Measurements from ENCODE around the gene RASSF8. TPM values are rescaled to one million over a fixed set of nuclear protein-coding genes. Genes with fewer than 3 reads are reported as not detected.

The RASSF8 gene
- total RNA-seq, 1 donor from 2014 or later = 29.6 TPM

DNA sequence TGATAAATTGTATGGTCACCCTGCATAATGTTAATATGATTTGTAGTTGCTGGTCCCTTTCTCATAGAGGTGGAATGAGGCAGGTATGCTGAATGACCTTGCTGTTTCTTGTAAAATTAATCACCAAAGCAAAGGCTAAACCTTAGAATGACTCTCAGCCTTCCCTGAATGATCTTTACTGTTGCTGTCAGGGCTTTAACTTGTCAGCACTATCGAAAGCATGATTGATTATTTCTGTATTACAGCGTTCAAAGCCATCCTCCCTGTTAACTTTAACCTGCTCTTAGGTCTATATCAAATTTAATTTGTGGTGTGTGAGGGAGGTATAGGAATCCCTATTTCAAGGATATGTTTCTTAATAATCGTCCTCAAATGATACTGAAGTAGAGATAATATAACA is 23.1 kb downstream of the RASSF8 start:
- no peak for DNase-seq (ENCODE audit: low read depth)
- no peak overlapping the region for H3K4me3 ChIP-seq (ENCODE audit: low read depth, low read length)
- TF ChIP-seq, protein P1, sequence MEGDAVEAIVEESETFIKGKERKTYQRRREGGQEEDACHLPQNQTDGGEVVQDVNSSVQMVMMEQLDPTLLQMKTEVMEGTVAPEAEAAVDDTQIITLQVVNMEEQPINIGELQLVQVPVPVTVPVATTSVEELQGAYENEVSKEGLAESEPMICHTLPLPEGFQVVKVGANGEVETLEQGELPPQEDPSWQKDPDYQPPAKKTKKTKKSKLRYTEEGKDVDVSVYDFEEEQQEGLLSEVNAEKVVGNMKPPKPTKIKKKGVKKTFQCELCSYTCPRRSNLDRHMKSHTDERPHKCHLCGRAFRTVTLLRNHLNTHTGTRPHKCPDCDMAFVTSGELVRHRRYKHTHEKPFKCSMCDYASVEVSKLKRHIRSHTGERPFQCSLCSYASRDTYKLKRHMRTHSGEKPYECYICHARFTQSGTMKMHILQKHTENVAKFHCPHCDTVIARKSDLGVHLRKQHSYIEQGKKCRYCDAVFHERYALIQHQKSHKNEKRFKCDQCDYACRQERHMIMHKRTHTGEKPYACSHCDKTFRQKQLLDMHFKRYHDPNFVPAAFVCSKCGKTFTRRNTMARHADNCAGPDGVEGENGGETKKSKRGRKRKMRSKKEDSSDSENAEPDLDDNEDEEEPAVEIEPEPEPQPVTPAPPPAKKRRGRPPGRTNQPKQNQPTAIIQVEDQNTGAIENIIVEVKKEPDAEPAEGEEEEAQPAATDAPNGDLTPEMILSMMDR (conservative IDR thresholded peaks at IDR 0.05; ENCODE audit: low read depth, low read length) = no peak

DNA sequence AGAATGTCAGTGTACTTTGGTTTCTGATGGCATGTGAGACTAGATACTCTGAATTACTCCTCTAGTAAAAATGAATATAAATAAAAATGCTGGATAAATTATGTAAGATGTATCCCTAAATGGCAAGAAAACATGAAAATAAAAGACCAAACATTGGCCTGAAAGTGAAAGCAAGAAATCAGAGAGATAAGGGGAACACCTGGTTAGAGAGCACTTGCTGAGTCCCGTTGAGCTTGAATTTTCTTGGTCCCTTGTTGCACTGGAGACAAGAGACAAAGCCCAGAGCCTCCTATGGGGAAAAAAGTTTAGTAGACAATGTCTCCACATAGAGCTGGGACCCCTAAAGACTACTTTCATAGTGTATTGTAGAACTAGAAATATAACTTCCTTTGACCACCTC is 23.9 kb downstream of the RASSF8 start:
- TF ChIP-seq, protein P1 (conservative IDR thresholded peaks at IDR 0.05; ENCODE audit: low read depth, low read length) = no peak
- no peak overlapping the region for H3K4me3 ChIP-seq (ENCODE audit: low read depth, low read length)

DNA sequence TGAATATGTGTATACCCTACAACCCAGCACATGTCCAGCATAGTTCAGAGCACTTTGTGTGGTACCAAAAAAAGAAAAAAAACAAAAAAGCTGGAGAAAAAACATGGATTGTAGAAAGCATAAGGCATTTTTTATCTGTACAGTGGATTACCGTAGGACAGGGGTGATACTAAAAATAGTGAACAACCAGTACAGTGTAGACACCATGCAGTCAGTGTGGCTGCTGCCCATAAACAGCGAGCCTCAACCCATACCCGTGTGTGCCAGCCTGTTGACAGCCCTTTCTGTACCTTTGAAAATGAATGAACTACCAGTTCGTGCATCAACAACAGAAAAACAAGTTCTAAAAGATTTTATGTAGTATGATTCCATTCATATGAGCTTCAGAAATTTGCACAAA is 25.1 kb downstream of the RASSF8 start:
- H3K4me3 ChIP-seq (ENCODE audit: low read depth, low read length) = no peak overlapping the region
- no peak for DNase-seq (ENCODE audit: low read depth)
- TF ChIP-seq, protein P1 (conservative IDR thresholded peaks at IDR 0.05; ENCODE audit: low read depth, low read length) = no peak

More for the DNA sequence above, 23.9 kb downstream of the RASSF8 start:
- DNase-seq (ENCODE audit: low read depth) = no peak

DNA sequence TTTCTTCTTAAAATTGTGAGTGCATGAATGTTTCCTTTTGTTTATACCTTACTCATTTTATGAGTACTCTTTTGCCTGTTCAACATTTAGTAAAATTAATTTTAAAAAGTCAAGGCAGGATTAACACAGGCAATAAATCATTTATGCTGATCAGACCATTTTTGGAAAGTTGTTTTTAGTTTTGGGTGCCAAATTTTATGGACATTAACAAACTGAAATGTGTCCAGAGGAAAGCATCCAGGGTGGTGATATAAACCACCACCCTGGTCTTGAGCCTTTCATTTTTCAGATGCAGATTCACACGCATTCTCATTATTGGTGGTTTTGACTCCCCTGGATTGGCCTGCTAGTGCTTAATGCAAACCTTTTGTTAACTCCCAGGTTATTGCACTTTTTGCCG is 26.3 kb downstream of the RASSF8 start:
- no peak overlapping the region for H3K4me3 ChIP-seq (ENCODE audit: low read depth, low read length)
- TF ChIP-seq, protein P1 (conservative IDR thresholded peaks at IDR 0.05; ENCODE audit: low read depth, low read length) = no peak
- DNase-seq (ENCODE audit: low read depth) = no peak

DNA sequence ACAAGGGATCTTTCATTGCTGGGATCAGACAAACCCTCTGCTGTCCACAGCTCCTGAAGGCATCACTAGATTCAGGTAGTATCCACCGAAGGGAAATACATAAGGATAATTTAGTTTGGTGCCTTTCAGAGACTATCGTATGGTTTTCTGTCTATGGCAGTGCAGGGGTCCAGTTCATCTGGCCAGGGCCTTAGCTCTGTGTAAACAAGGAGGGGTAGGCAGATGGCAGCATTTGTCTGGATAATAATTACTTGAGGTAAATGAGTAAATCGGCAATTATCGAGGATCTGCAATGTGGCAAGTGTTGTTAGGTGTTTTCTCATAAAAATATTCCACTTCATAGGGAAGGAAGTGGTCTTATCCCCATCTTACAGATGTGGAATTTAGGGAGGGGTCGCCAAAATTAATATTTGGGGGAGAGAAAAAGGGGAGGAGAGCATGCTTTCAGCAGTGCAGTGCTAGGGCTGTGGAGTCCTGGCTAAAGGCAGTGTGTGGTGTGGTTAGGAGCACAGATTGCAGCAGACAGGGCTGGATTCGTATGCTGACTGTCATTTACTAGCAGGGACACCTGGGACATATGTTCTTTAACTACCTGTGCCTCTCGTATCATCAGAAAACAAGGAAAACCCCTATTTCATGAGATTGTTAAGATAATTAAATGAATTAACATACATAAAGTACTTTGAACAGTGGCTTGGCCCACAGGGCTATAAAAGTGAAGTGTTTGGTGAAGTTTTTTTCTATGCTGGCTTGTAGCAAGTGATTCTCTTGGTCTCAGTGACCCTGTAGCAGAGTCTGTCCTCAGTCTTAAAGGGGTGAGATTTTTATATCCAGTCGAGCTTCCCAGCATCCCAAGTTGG is 27.1 kb downstream of the RASSF8 start:
- TF ChIP-seq, protein P1 (conservative IDR thresholded peaks at IDR 0.05; ENCODE audit: low read depth, low read length) = peak; percentile 20
- no peak overlapping the region for H3K4me3 ChIP-seq (ENCODE audit: low read depth, low read length)

DNA sequence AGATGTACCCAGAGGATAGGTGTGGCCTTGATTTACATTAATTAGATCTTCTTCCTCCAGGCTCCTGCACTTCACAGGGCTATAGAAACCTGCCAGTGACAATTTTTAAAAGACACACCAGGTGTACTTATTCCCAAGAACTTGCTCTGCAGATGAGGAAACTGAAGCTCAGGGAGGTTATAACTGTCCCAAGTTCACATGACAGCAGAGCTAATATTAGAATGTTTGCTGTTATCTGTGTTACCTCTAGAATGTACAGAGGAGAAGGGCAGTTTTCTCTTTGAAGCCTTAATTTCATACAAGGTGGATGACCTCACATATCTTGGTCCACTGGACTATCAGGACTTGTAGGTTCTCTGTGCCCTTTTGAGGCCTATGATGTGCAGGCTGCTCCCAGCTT is 27.7 kb downstream of the RASSF8 start:
- TF ChIP-seq, protein P1 (conservative IDR thresholded peaks at IDR 0.05; ENCODE audit: low read depth, low read length) = no peak
- no peak overlapping the region for H3K4me3 ChIP-seq (ENCODE audit: low read depth, low read length)
- no peak for DNase-seq (ENCODE audit: low read depth)

More for the DNA sequence above, 27.1 kb downstream of the RASSF8 start:
- no peak for DNase-seq (ENCODE audit: low read depth)

DNA sequence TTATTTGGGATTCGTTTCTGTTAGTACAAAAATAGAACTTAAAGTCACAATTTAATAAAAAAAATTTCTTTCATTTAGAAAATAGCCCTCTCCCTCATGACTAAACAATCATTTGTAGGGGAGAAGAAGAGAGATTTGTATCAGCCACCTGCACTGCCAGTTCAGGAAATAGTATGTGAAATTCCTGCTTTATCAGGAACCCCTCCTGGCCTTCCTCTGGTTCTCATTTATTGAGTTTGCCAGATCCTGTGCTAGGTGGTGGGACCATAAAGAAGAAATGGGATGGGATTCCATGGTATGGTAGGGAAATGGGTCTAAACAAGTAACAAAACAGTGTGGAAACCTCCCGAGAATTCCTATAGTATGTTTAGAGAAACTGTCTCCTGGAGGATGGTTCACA is 30.0 kb downstream of the RASSF8 start:
- DNase-seq (ENCODE audit: low read depth) = no peak
- TF ChIP-seq, protein P1 (conservative IDR thresholded peaks at IDR 0.05; ENCODE audit: low read depth, low read length) = no peak

More for the DNA sequence above, 30.0 kb downstream of the RASSF8 start:
- H3K4me3 ChIP-seq (ENCODE audit: low read depth, low read length) = no peak overlapping the region
